Kidney epithelial cell (primary cell): Measurements from ENCODE around the gene DCTD. TPM values are rescaled to one million over a fixed set of nuclear protein-coding genes. Genes with fewer than 3 reads are reported as not detected.
A peak's percentile ranks its signal among the peaks of the same experiment; 100 is the strongest.

Experiments used
- DNase-seq: peaks from one replicate; pipeline ENCODE4 v3.0.0-alpha.2; 2010; ENCODE audit warnings: low read depth
- H3K27me3 ChIP-seq: 2 replicates; pipeline ENCODE4 v1.6.0; 2011; ENCODE audit warnings: low read length; ENCODE audit not compliant: control insufficient read depth, insufficient read depth
- H3K36me3 ChIP-seq: 2 replicates; pipeline ENCODE4 v1.5.1; 2011; ENCODE audit warnings: low read length; ENCODE audit not compliant: control insufficient read depth, insufficient read depth
- H3K4me3 ChIP-seq: 2 replicates; pipeline ENCODE4 v1.5.1; 2011; ENCODE audit warnings: low read depth, mild to moderate bottlenecking, control low read depth, low read length
- CTCF ChIP-seq: IDR thresholded peaks from 2 replicates; pipeline ENCODE4 v1.5.1; 2011; ENCODE audit warnings: mild to moderate bottlenecking, moderate library complexity, low read length, control low read depth, inconsistent platforms; ENCODE audit not compliant: insufficient read depth, poor library complexity, severe bottlenecking
- total RNA-seq: library from RNA; depleted of rRNA; stranded (reverse); fragments of >200 nt; gene quantifications from 2 replicates; pipeline ENCODE4 v1.2.3, GENCODE V29; 2015

Gene DCTD
- total RNA-seq, 1 donor from 2014 or later, result 116 TPM

DNA sequence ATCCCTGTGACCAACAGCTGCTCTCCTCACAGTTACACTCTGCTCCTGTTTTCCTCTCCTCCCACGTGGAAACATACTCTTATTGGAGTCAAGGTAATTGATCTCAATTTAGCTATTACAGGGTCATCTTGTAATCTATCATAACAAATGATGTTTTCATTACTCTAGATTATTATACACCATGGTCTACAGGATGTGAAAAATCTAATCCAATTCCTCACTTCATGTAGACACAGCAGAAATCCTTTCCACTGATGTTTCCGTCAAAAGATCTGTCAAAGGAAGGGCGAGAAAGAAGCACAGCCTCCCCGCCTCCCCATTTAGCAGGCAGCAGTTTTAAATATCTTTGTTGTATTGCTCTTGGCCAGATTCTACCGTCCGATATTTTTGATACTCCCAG is 13.7 kb upstream of the DCTD start:
- Histone ChIP-seq H3K36me3 (no peaks in the 10 kb centered on the region), H3K4me3 (no peak overlapping the region), H3K27me3 (no peaks in the 10 kb centered on the region)
- no peak for DNase-seq
- TF ChIP-seq CTCF, result no peak

DNA sequence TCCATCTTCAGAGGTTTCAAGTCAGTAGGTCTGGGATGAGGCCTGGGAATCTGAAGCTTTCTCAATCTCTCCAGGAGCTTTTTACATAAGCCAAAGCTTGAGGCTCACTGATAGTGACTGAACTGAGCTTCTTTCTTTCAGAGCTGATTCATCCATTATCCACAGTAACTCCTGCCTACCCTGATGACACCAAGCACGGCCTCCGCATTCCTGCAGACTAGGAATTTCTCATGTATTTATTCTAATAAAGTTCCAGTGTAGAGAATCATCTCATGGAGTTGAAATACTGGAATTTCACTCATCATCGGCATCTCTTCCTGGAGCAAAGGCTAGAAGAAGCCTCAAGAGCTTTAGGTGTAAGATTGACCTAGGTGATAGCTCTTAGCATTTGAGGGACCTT is 12.1 kb upstream of the DCTD start:
- no peaks in the 10 kb centered on the region for H3K36me3 ChIP-seq
- no peaks in the 10 kb centered on the region for H3K27me3 ChIP-seq
- no peak for TF ChIP-seq CTCF
- H3K4me3 ChIP-seq, result no peak overlapping the region
- peak; percentile 75 for DNase-seq

GRCh38 chr4:182928061-182928460 is 10.9 kb upstream of the DCTD start:
- Histone ChIP-seq H3K4me3 (no peak overlapping the region), H3K27me3 (no peaks in the 10 kb centered on the region), H3K36me3 (no peaks in the 10 kb centered on the region)
- peak; percentile 27 for TF ChIP-seq CTCF
- DNase-seq, result no peak

DNA sequence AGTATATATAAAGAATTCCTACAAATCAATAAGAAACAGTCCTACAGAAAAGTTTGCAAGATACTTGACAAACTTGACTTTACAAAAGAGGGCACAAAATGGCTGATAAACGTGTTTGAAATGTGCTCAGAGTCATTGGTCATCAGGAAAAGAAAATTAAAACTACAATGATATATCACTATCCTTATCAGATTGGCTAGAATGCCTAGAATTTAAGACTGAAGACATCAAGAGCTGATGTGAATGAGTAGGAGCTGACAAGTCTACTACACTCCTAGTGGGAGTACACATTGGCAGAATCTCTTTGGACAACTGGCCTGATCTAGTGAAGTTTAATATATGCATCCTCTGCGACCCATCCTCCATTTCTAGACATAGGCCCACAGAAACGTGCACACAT is 10.3 kb upstream of the DCTD start:
- H3K36me3 ChIP-seq, result no peaks in the 10 kb centered on the region
- no peak for DNase-seq
- no peaks in the 10 kb centered on the region for H3K27me3 ChIP-seq
- no peak for TF ChIP-seq CTCF
- no peak overlapping the region for H3K4me3 ChIP-seq

GRCh38 chr4:182925855-182926254 is 8.7 kb upstream of the DCTD start:
- DNase-seq, result no peak
- no peaks in the 10 kb centered on the region for H3K27me3 ChIP-seq
- no peak for TF ChIP-seq CTCF
- H3K36me3 ChIP-seq, result no peaks in the 10 kb centered on the region
- no peak overlapping the region for H3K4me3 ChIP-seq

DNA sequence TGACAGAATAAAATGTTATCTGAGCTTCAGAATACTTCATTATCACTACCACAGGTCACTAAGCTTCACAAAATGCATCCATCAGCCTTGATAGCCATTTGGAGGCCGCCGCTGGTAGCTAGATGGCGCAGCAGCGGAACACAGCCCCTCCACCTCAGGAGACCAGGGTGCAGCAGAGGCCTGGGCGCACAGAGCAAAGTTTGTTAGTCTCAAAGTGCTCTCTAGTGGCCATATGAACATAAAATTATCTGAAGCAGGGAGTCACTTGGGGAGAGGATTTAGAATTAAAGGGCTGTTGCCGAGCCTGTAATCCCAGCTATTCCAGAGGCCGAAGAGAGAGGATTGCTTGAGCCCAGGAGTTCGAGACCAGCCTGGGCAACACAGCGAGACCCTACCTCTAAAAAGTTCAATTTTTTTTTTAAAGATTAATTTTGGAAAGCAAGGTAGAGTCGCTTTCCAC is 8.1 kb upstream of the DCTD start:
- peak; percentile 37 for DNase-seq
- TF ChIP-seq CTCF, result peak; percentile 79
- Histone ChIP-seq H3K4me3 (no peak overlapping the region), H3K27me3 (no peaks in the 10 kb centered on the region), H3K36me3 (no peaks in the 10 kb centered on the region)
